ENCODE measurements around the gene MCM9.

MCM9 gene

GRCh38 chr6:118923035-118923434, 11.9 kb downstream of the MCM9 start:
- H3K4me3 ChIP-seq (ENCODE audit: low read depth, low read length): no peak overlapping the region
- DNase-seq (ENCODE audit: low read depth): no peak
- in situ Hi-C loops (cut with HindIII; ENCODE audit: low sequenced_read_pairs): no loop called here
- no peak for TF ChIP-seq CTCF (IDR thresholded peaks at IDR 0.05; ENCODE audit: low read depth, low read length, missing control alignments)

GRCh38 chr6:118921084-118921483, 13.9 kb downstream of the MCM9 start:
- DNase-seq (ENCODE audit: low read depth): no peak
- no peak for TF ChIP-seq CTCF (IDR thresholded peaks at IDR 0.05; ENCODE audit: low read depth, low read length, missing control alignments)
- H3K4me3 ChIP-seq (ENCODE audit: low read depth, low read length): no peak overlapping the region
- in situ Hi-C loops (cut with HindIII; ENCODE audit: low sequenced_read_pairs): no loop called here

GRCh38 chr6:118918329-118918725, 16.6 kb downstream of the MCM9 start:
- no peak overlapping the region for H3K4me3 ChIP-seq (ENCODE audit: low read depth, low read length)
- in situ Hi-C loops (cut with HindIII; ENCODE audit: low sequenced_read_pairs): no loop called here
- no peak for TF ChIP-seq CTCF (IDR thresholded peaks at IDR 0.05; ENCODE audit: low read depth, low read length, missing control alignments)
- DNase-seq (ENCODE audit: low read depth): no peak

- no peak for TF ChIP-seq CTCF (IDR thresholded peaks at IDR 0.05; ENCODE audit: low read depth, low read length, missing control alignments)
- no peak overlapping the region for H3K4me3 ChIP-seq (ENCODE audit: low read depth, low read length)
- in situ Hi-C loops (cut with HindIII; ENCODE audit: low sequenced_read_pairs): no loop called here
- DNase-seq (ENCODE audit: low read depth): no peak
These were observed 17.2 kb downstream of the MCM9 start for GRCh38 chr6:118917546-118918328.

- in situ Hi-C loops (cut with HindIII; ENCODE audit: low sequenced_read_pairs): no loop called here
- no peak for DNase-seq (ENCODE audit: low read depth)
- no peak for TF ChIP-seq CTCF (IDR thresholded peaks at IDR 0.05; ENCODE audit: low read depth, low read length, missing control alignments)
- H3K4me3 ChIP-seq (ENCODE audit: low read depth, low read length): no peak overlapping the region
These were observed 20.4 kb downstream of the MCM9 start for GRCh38 chr6:118914598-118914997.

- H3K4me3 ChIP-seq (ENCODE audit: low read depth, low read length): no peak overlapping the region
- TF ChIP-seq CTCF (IDR thresholded peaks at IDR 0.05; ENCODE audit: low read depth, low read length, missing control alignments): no peak
- DNase-seq (ENCODE audit: low read depth): no peak
- in situ Hi-C loops (cut with HindIII; ENCODE audit: low sequenced_read_pairs): no loop called here
These were observed 21.8 kb downstream of the MCM9 start for GRCh38 chr6:118913161-118913560.

Measured in astrocyte of the cerebellum (primary cell).